ENCODE data around the gene ZNF740.
"Not testable (repeated sequence)": the region's sequence is repeated elsewhere in the genome, so short reads cannot be mapped to it uniquely, and the experiment has no call there.

ZNF740 gene

DNA sequence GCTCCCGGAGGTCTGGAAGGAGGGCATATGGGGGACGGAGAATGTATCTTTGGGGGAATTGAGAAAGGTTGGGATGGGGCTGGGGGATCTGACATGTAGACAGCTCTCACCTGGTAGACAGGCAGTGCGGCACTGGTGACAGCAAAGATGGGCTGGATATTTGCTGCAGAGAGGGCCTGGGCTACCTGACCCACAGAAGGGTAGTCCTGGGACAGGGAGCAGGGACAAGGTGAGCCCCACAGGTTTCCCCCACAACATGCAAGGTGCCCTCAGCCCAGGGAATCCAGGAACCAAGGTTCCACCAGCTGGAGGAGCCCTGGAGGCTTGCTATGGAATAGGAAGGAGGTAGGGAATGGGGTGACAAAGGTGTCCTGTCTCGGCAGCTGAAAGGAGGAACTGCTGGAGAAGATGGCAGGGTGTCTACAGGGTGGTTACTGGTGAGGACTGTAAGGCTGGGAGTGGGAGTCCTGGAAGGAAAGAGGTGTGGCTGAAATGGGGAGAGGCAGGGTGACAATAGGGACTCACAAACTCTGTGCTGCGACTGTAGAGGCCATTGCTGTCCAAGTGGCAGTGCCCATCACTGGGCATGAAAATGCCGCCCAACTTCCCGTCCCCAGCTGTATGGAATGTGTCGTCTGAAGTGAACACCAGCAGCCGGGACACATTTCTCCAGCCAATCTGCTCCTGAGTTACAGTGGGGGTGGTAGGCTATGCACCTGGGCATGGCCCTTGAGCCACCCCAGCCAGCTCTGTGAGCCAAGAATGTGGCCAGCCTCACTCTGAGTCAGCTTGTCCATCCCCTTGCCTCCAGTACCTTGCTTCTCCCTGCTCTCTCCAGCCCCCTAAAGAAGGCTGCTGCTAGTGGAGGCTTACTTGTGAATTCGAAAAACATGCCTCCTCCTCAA, 15.2 kb downstream of the ZNF740 start:
- DNase-seq: no peak

DNA sequence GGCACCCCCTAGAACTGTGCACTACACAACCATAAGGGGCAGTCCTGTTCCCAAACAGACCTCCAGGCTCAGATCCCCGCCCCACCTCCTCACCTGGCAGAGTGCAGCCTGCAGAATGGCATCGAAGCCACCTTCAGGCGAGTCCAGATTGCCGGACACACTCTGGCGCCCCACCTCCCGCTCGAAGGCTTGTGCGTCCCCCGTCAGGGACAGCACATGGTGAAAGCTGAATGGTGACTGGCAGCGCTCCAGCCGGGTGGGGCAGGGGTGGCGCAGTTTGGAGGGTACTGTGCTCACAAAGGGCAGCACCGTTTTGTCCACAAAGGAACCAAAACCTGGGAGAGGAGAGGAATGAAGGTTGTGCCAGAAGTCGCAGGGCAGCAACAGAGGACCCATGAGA, 16.0 kb downstream of the ZNF740 start:
- DNase-seq: no peak

DNA sequence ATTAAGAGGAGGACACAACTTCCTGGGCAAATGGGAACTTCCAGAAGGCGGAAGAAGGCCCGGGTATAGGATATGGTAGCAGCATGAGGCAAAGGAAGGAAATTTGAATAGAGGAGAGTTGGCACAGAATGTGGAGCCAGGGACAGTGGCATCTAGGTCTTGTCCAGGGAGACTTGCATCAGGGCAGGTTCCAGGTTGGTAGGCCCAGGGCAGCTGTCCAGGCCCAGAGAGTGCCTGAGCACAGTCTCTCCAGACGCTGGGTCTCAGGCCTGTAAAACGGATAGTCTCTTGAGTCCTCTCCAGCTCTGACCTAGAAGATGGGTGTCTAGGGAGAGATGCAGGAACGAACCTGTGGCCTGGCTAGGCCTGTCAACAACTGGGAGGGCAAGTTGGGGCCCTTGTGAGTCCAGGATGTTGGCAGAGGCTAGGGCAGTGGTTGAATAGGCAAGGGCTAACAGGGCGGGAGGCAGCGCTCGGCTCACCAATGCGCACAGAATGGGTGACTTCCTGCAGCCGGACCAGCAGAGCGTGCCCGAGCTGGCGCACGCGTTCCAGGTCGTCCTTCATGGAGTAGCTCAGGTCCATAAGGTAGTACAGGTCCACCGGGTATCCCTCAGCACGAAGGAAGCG, 16.6 kb downstream of the ZNF740 start:
- no peak for DNase-seq

DNA sequence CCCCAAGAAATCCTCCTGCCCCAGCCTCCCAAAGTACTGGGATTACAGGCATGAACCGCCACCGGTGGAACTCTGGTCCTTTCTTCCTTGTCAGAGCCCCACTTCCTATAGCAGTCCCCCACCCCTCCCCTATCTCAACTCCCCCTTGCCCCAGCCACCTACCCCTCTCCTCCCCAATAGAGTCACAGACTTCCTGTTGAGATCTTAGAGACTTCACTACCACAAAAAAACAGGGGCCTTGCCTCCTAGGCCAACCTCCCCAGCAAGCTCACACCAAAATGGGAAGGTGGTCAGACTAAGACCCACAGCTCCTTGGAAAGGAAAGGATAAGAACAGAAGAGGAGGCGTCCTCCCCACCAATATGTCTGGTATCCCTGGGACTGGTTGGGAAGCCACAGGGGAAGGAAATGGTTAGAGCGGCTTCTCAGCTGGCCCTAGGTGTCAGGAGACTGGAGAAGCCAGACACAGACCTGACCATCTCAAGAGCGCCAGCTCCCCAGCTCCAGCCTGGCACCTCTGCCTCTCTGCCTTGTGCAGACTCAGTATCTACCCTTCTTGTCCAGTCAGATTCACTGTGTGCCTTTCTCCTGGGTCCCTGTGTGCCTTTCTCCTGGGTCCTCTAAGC, 18.1 kb downstream of the ZNF740 start:
- DNase-seq: no peak

DNA sequence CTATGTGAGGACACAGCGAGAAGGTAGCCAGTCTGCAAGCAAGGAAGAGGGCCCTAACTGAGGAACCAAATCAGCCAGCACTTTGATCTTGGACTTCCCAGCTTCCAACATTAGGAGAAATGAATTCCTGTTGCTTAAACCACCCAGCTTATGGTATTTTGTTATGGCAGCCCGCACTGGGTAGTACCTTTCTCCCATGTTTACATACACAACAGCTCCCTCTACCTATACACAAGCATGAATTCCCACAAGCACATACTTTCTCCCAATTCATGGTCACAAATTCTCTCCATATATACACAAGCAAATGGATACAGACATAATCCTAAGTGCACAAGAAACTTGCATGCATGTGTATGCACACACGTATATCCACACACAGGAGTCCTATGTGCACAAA, 19.2 kb downstream of the ZNF740 start:
- no peak for DNase-seq

DNA sequence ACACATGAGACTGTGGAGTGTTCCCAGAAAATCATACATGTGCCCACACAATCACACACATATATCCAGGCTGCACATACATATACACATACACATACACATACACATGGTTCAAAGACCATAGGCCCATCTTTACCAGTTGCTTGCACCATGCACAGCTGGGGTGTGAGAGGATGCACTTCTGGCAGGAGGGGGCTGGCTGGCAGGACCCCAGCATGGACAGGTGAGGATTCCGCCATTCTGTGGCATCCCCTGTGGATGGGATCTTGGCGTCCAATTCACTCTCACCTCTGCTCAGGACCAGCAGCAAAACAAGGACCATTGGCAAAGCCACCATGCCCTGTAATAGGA, 19.6 kb downstream of the ZNF740 start:
- no peak for DNase-seq

DNA sequence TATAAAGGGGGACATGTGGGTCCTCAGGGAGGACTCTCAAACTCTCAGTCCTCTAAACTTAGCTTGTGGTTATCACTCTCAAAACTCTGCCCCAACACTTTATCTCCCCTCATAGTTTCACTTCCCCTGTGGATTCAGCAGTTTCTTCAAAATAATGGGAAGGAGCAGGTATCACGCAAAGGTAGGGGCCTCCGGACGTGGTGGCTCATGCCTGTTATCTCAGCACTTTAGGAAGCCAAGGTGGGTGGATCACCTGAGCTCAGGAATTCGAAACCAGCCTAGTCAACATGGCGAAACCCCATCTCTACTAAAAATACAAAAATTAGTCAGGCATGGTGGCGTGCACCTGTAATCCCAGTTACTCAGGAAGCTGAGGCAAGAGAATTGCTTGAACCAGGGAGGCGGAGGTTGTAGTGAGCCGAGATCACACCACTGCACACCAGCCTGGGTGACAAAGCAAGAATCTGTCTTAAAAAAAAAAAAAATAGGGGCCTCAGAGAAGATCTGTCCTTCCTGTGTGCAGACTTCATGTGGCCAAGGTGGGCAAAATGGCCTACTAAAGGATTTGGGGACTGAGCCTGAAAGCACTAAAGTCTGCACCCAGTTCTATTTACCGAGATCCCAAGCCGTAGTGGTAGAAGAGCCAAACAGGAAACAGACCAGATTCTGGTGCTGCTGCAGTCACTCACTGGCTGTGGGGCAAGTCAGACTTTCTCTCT, 20.1 kb downstream of the ZNF740 start:
- DNase-seq: no peak

DNA sequence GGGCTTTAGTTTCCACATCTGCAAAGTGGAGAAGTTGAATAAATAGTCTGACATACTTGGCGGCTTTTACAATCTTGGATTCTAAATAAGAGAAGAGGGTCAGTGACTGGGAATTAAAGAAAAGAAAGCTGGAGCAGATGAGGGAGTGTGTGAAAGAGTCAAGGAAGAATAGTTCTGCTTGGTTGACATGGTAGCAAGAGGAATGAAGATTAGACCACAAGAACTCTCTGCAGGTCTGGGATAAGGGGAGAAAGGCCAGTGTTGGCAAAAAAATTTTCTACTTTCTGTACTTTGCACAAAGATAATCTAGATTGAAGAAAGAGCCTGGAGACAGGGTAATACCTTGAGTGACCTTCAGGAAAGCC, 20.6 kb downstream of the ZNF740 start:
- no peak for DNase-seq

DNA sequence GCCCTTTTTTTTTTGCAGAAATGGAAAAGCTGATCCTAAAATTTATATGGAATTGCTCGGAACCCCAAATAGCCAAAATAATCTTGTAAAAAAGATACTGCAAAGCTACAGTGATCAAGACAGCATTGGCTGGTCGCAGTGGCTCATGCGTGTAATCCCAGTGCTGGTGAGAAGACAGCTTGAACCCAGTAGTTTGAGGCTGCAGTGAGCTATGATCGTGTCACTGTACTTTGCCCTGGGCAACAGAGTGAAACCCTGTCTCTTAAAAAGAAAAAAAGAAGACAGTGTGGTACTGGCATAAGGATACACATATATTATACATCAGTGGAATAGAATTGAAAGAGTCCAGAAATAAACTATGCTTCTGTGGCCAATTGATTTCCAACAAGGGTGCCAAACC, 21.1 kb downstream of the ZNF740 start:
- no peak for DNase-seq

DNA sequence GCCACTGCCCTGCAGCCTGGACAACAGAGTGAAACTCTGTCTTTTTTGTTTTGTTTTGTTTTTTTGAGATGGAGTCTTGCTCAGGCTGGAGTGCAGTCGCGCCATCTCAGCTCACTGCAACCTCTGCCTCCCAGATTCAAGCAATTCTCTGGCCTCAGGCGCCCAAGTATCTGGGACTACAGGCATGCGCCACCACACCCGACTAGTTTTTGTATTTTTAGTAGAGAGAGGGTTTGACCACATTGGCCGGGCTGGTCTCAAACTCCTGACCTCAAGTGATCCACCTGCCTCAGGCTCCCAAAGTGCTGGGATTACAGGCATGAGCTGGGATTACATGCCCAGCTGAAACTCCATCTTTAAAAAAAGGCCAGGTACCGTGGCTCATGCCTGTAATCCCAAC, 21.8 kb downstream of the ZNF740 start:
- not testable (repeated sequence) for DNase-seq

DNA sequence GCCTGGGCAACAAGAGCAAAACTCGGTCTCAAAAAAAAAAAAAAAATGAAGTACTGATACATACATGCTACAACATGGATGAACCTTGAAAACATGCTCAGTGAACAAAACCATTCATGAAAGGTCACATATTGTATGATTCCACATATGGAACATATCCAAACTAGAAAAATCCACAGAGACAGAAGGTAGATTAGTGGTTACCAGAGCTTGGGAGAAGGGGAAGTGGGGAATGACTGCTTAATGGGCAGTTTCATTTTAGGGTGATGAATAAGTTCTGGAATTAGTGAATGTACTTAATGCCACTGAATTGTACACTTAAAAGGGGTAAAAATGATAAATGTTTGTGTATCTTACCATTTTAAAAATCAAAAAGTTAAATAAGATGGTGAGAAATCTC, 23.8 kb downstream of the ZNF740 start:
- no peak for DNase-seq

DNA sequence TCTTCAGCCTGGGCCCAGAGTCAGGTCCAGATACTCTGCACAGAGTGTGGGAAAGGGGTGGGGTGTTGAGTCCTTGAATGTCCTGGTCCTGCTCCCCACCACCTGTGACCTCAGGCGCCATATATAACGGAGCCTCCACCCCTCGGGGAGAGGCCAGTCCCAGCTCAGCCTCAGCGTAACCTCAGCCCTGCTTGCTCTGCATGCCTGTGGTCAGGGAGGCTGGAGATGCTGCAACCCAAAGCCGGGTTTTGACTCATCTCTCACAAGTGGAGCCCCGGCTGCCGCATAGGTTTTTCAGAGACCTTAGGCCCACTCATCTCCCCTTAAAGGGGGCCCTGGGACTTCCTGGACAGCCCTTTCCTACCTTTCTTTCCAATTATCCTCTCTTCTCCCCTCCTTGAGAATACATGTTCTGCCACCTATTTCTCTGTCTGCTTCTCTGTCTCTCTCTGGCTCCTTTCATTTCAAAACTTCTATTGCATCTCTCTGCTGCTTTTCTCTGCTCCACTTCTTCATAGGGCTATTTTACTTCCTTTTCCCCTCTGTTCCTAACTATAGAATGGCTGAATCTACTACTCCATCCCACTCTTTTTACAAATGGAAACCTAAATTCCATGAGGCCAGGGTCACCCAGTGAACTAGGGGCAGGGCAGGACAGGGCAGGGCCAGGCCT, 25.4 kb downstream of the ZNF740 start:
- DNase-seq: no peak

DNA sequence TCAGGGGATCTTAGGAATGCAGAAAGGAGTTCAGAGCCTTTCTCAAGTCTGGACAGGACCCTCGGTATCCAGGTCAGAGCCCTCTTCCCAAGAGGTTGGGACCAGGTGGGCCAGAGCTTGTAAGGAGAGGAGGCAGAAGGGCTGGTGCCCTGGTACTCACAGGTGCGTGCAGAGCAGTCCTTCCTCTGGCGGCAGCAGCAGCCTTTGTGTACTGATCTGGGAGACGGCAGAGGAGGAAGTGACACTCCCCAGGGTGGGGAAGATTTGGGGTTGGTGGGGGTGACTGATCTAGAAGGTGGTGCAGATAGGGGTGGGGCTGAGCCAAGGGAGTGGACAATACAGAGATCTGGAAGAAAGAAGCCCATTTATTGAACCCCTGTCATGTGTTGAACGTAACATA, 26.5 kb downstream of the ZNF740 start, which contains the start of gene ITGB7:
TSS of gene ITGB7 (minus strand) at position 210 of the 400 bp plus-strand sequence. CDS start 6,808 bp downstream, outside the sequence.
- peak; percentile 57 for DNase-seq

DNA sequence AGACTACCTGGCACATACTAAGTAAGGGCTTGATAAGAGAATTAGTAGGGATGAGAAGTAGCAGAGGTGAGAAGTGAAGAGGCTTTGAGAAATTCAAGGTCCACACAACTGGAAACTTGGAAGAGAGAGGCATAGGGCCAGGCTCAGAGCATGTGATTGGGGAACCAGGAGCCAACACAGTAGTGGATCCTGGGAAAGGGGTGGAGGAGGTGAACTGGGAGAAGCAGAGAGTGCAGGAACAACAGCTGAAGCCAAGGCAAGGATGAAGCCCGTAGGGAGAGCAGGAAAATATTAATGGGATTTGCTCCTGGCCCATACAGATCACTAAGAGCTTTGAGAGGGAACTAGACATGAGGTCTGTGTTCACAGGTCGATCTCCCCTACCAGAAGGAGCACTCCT, 27.9 kb downstream of the ZNF740 start:
- no peak for DNase-seq

DNA sequence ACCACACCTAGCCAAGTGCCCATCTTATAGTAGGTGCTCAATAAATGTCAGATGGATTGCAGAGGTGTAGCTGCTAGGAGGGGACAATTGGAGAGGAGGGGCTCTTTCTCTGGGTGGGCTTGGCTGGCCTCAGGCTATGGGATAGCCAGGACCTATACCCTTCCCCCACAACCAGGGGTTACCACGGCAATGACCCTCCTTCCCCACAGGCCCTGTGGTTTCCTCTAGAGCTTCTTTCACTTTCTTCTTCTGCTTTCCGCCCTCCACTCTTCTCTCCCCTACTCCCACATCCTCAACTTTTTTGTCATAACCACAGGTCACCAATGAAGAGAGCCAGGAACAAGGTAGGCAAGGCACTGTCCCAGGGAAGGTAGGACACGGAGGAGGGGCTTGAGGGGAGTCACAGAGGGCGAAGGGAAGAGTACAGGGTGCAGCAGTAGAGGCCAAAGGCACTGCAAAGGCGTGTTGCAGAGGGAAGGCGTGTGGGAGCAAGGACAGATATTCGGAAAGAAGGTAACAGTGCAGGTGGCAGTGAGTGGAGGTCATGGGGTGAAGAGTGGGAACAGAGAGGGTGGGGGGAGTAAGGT, 28.4 kb downstream of the ZNF740 start:
- no peak for DNase-seq

DNA sequence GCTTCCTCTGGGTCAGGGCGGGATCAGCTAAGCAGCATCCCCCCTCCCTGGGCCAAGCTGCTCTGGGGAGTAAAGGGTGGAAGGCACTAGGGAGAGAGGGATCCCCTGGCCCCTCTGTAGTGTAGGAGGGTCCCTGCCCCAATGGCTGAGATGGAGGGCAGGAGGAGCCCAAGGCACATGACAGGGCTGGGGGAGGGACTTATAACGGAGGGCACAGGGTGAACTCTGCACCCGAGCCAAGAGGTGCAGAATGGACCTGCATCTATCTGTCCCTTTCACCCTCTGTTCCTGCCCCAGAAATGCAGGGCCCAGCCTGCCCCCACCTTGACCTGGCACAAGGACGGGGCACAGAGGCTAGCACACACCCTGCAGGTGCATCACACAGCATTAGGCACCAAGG, 30.3 kb downstream of the ZNF740 start:
- DNase-seq: no peak

DNA sequence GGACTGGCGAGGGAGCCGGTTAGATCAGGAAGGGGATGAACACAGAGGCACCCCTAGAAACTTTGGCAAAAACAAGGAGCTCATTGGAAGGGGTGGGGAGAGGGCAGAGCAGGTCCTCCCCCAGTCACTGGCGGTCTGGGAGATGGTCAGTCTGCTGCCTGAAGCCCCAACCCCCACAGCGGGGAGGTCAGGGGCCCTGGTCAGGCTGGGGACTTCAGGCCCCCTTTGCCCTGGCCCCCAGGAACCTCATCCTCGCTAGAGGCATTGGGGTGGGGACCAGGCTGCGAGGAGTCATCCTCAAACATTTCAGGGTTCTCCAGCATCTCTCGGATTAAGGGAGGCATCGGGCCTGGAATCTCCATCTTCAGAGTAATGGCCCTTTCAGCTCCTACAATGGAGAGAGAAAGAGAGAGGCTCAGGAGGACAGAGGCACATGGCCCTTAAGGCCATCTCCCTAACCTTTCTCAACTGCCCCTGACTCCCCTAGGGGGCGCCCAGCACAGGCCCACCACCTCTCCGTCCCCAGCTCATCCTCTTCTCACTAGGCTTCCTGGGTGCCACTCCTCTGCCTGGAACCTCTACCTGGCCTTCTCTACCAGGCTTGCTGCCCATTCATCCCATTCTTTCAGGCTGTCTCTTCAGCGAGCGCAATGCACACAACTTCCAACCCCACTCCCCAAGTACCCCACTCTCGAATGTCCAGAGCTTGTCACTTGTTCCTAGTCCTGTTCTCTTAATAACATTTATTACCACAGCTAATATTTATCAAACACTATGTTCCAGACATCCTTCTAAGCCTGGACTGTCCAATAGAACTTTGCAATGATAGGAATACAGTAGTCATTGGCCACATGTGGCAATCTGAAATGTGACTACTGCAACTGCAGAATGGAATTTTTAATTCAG, 31.2 kb downstream of the ZNF740 start:
- DNase-seq: no peak

DNA sequence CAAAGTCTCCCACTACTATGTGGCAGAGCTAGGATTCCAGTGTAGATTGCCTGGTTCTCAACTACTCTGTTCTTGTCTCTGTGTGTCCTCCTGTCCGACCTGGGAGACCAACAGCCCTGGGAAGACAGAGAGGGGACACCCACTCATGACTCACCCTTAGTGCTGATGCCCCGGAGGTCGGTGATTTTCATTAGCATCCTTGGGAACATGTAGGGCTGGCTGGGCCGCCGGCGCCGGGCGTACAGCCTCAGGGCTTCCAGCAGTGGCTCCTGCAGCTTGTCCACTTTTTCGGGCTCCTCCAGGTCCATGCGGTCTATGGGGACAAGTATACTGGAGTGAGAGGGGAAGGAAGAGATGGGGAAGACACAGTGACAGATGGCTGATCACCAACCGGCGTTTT, 32.4 kb downstream of the ZNF740 start:
- DNase-seq: no peak

DNA sequence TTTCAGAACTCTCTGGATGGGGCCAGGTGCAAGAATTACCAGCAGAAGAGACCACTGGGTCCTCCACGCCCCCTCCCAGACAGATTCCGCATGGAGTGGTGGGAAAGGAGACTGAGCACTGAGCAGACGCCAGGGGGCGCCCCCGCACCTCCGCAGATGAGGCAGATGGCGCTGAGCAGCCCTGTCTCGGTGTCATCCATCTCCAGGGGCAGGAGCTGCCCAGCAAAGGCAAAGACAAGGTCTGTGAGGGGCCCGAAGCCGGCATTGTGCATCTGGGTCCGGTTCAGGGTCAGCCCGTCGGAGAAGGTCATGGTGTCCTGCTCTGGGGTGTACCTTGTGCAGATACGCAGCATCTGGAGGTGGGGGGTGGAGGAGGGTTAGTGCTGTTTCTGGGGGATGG, 32.8 kb downstream of the ZNF740 start:
- DNase-seq: peak; percentile 74

DNA sequence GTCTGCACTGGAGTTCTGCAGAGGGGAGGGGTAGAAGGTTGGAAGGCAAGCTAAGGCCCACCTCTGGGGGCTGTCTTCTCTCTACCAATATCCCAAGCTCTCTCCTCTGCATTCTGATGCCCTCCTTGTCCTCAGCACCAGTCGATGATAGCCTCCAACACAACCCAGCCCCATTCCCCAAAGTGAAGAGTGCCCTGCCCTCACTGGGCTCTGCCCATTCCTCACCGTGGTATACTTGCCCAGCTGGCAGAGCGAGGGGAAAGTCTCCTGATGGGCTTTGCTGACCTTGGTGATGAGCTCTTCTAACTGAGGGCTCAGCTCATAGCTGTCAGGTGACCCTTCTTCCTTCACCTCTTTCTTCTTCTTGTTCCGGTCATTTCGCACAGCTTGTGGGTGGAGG, 33.7 kb downstream of the ZNF740 start:
- no peak for DNase-seq

DNA sequence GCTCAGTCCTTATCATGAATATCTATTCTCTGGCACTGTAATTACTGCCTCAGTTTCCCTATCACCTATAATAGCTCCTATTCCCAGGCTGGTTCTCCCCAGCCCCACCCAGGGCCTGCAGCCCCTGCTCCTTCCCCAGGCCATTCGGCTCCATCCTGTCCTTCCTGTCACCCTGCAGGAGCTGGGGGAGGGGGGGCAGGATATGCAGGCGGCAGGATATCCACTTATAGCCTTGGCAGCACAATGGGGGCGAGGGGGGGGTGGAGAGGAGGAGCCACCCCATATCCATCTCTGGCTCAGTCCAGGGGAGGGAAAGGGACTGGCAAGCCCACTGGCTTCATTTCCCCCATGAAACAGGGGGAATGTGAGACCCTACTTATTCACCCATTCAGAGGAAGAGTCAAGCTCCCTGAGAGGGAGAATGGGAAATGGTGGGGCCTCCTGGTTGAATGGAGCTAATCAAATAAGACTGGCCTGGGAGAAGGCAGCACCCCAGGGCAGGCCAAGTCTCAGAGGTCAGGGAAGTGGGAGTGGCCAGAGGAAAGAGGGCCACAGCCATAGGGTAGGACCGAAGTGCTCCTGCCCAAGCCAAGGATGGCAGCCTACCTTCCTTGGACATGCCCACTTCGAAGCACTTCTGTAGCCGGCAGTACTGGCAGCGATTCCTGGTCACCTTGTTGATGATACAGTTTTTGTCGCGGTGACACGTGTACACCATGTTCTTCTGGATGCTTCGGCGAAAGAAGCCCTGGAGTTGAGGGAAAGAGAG, 34.3 kb downstream of the ZNF740 start:
- no peak for DNase-seq

Measured in activated CD4-positive, alpha-beta T cell treated with anti-CD3 and anti-CD28 coated beads for 1 hour (primary cell).